ENCODE data around the gene ZC3H18.

DNA sequence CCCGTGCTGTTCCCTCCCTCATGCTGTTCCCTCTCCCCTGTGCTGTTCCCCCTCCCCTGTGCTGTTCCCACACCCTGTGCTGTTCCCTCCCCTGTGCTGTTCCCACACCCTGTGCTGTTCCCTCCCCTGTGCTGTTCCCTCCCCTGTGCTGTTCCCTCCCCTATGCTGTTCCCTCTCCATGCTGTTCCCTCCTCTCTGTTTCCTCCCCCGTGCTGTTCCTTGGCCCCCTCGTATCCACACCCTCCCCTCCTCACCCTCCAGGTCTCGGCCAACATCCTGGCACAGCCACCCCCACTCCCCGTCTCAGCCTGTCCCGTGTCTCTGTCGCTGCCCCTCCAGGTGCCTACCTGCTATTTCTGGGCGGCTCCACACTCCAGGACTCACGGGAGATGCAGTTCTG, 48.5 kb upstream of the ZC3H18 start:
- TF ChIP-seq, protein P1, sequence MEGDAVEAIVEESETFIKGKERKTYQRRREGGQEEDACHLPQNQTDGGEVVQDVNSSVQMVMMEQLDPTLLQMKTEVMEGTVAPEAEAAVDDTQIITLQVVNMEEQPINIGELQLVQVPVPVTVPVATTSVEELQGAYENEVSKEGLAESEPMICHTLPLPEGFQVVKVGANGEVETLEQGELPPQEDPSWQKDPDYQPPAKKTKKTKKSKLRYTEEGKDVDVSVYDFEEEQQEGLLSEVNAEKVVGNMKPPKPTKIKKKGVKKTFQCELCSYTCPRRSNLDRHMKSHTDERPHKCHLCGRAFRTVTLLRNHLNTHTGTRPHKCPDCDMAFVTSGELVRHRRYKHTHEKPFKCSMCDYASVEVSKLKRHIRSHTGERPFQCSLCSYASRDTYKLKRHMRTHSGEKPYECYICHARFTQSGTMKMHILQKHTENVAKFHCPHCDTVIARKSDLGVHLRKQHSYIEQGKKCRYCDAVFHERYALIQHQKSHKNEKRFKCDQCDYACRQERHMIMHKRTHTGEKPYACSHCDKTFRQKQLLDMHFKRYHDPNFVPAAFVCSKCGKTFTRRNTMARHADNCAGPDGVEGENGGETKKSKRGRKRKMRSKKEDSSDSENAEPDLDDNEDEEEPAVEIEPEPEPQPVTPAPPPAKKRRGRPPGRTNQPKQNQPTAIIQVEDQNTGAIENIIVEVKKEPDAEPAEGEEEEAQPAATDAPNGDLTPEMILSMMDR (conservative IDR thresholded peaks at IDR 0.05; ENCODE audit: low read depth, low read length) = no peak
- TF ChIP-seq EZH2 (IDR thresholded peaks at IDR 0.05; ENCODE audit: low read length, unreplicated experiment) = no peak
